ENCODE results near the gene EMC6.

Gene EMC6

GRCh38 chr17:3715296-3715695 is 46.7 kb downstream of the EMC6 start:
- DNase-seq = no peak

- no peak for DNase-seq
Measured at GRCh38 chr17:3718201-3718600, 49.6 kb downstream of the EMC6 start.

DNA sequence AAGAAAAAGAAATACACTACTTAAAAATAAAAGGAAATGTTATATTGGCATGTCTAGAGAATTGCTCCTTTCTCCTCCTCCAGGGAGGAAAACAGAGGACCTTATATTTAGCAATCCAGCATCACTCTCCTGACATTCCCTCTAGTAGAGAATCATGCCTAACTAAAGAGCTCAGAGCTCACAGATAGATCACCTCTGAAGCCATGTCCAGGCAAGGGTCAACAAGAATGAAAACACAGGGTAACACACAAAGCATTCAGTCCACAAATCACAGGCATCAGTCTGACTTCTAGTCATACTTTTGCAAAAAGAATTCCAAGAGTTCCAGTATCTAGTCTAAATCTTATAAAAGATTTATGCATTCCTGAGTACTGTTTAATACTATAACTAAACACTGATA is 50.7 kb downstream of the EMC6 start:
- DNase-seq = no peak

All from EL (cell line).